Panc1 (cell line): ENCODE data around the gene DNAJC4. TPM values are rescaled to one million over a fixed set of nuclear protein-coding genes. Genes with fewer than 3 reads are reported as not detected.

ENCODE experiments used
- ATAC-seq: fragments of 200-7000 bp; cut with Tn5 transposase; 2 replicates; pipeline ENCODE4 v1.9.1; 2020; ENCODE audit warnings: mild to moderate bottlenecking, moderate library complexity
- BruUV-seq: library from RNA; stranded (reverse); fragments of 400-500 nt; replicated peaks from 2 replicates; lab custom pipeline; 2021; lab: Mats Ljungman, UMichigan
- CTCF ChIA-PET: fragments of 300-600 bp; sonication (Branson Sonifier 250); formaldehyde crosslinking; loops from one replicate; lab custom pipeline; 2022; ENCODE audit warnings: antibody characterized with exemption; lab: Charles Lee
- POLR2A ChIA-PET: fragments of 300-600 bp; sonication (Branson Sonifier 250); formaldehyde crosslinking; loops from one replicate; lab custom pipeline; 2022; ENCODE audit warnings: antibody characterized with exemption; lab: Charles Lee
- DNase-seq: peaks from one replicate; pipeline ENCODE4 v3.0.0-alpha.2; 2010; ENCODE audit warnings: low read depth, low spot score
- H3K27ac ChIP-seq: 2 replicates; pipeline ENCODE4 v1.5.1; 2011; ENCODE audit warnings: mild to moderate bottlenecking, low read length, inconsistent platforms
- H3K27me3 ChIP-seq: fragments of 200-500 bp; sonication (Bioruptor generic); 2 replicates; pipeline ENCODE4 v1.6.0; 2014; ENCODE audit warnings: low read length, inconsistent platforms; ENCODE audit not compliant: control insufficient read depth, insufficient read depth
- H3K36me3 ChIP-seq: fragments of 200-500 bp; sonication (Bioruptor generic); 2 replicates; pipeline ENCODE4 v1.5.1; 2014; ENCODE audit warnings: inconsistent platforms, mild to moderate bottlenecking, low read length, moderate library complexity; ENCODE audit not compliant: control insufficient read depth, insufficient read depth
- H3K4me1 ChIP-seq: 2 replicates; pipeline ENCODE4 v1.5.1; 2011; ENCODE audit warnings: inconsistent platforms, mild to moderate bottlenecking, low read length, moderate library complexity; ENCODE audit not compliant: control insufficient read depth, insufficient read depth
- H3K4me3 ChIP-seq, 2 experiments: 2 replicates each; pipeline ENCODE4 v1.5.1; 2011 to 2012; ENCODE audit warnings: low read depth in 2 of 2, low read length in 2 of 2, mild to moderate bottlenecking in 2 of 2, inconsistent platforms in 1 of 2, moderate library complexity in 1 of 2
- H3K9me3 ChIP-seq: fragments of 200-500 bp; sonication (Bioruptor generic); 2 replicates; pipeline ENCODE4 v1.5.1; 2014; ENCODE audit warnings: low read depth, mild to moderate bottlenecking, inconsistent platforms, low read length, moderate library complexity; ENCODE audit not compliant: control insufficient read depth, insufficient read depth
- CTCF ChIP-seq: fragments of 450-650 bp; IDR thresholded peaks from 2 replicates; pipeline ENCODE4 v1.5.1; 2017; ENCODE audit warnings: mild to moderate bottlenecking
- POLR2AphosphoS5 ChIP-seq: IDR thresholded peaks from 2 replicates; pipeline ENCODE4 v1.6.1; 2012; ENCODE audit warnings: mild to moderate bottlenecking, low read depth, low read length, moderate library complexity
- SIN3A ChIP-seq: IDR thresholded peaks from 2 replicates; pipeline ENCODE4 v1.6.1; 2012; ENCODE audit warnings: low read depth, mild to moderate bottlenecking, low read length, moderate library complexity, borderline replicate concordance; ENCODE audit not compliant: insufficient read depth
- TCF7L2 ChIP-seq: IDR thresholded peaks from 2 replicates; pipeline ENCODE4 v1.6.1; 2011; ENCODE audit warnings: mild to moderate bottlenecking, low read depth, low read length, inconsistent platforms
- in situ Hi-C: cut with HindIII; loops from 2 replicates; pipeline ENCODE4 v1.10.0; 2016; ENCODE audit warnings: low sequenced_read_pairs, low pct_unique_long_range_greater_than_20kb
- intact Hi-C: fragments of 100-400 bp; cut with micrococcal nuclease; formaldehyde crosslinking; loops from one replicate; pipeline ENCODE4 v1.10.0; 2022; ENCODE audit not compliant: unreplicated experiment
- total RNA-seq: library from RNA; stranded (reverse); gene quantifications from one replicate; pipeline ENCODE4 v1.2.1, GENCODE V29; 2021; ENCODE audit not compliant: unreplicated experiment
- TF ChIP-seq, protein P1 (sequence below), 2 experiments: IDR thresholded peaks; 2 replicates each; pipeline ENCODE4 v1.6.1; 2011 to 2012; ENCODE audit warnings: low read depth in 2 of 2, control low read depth in 1 of 2, low read length in 1 of 2, mild to moderate bottlenecking in 1 of 2, moderate library complexity in 1 of 2; ENCODE audit not compliant: insufficient read depth in 1 of 2

DNAJC4 gene
- total RNA-seq, 1 experiment from 2014 or later, result 41.0 TPM

GRCh38 chr11:64226507-64227051 is 3.8 kb upstream of the DNAJC4 start:
- BruUV-seq, result TSS peak; percentile 88
- ATAC-seq (peak; percentile 56), DNase-seq (no peak)
- intact Hi-C loops, result no loop called here
- Histone ChIP-seq H3K4me3 (peak overlapping the region; percentile 76 to 86), H3K27me3 (no peaks in the 10 kb centered on the region), H3K27ac (peak overlapping the region; percentile 90), H3K36me3 (peaks cover 2% of the 10 kb centered on the region), H3K9me3 (no peaks in the 10 kb centered on the region), H3K4me1 (peaks cover 23% of the 10 kb centered on the region)
- ChIA-PET CTCF (no interaction called here), POLR2A (interaction anchor here (0.6 kb wide), 2 partner anchors 48 to 64 kb away, joined by 4 to 5 read pairs; no protein-coding TSS in a partner anchor)
- no peak for TF ChIP-seq TCF7L2
- no peak; the same call in 1 of the 2 replicates for TF ChIP-seq SIN3A
- TF ChIP-seq CTCF, result no peak
- TF ChIP-seq POLR2AphosphoS5, result no peak
- TF ChIP-seq, protein P1, sequence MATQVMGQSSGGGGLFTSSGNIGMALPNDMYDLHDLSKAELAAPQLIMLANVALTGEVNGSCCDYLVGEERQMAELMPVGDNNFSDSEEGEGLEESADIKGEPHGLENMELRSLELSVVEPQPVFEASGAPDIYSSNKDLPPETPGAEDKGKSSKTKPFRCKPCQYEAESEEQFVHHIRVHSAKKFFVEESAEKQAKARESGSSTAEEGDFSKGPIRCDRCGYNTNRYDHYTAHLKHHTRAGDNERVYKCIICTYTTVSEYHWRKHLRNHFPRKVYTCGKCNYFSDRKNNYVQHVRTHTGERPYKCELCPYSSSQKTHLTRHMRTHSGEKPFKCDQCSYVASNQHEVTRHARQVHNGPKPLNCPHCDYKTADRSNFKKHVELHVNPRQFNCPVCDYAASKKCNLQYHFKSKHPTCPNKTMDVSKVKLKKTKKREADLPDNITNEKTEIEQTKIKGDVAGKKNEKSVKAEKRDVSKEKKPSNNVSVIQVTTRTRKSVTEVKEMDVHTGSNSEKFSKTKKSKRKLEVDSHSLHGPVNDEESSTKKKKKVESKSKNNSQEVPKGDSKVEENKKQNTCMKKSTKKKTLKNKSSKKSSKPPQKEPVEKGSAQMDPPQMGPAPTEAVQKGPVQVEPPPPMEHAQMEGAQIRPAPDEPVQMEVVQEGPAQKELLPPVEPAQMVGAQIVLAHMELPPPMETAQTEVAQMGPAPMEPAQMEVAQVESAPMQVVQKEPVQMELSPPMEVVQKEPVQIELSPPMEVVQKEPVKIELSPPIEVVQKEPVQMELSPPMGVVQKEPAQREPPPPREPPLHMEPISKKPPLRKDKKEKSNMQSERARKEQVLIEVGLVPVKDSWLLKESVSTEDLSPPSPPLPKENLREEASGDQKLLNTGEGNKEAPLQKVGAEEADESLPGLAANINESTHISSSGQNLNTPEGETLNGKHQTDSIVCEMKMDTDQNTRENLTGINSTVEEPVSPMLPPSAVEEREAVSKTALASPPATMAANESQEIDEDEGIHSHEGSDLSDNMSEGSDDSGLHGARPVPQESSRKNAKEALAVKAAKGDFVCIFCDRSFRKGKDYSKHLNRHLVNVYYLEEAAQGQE (IDR thresholded peaks at IDR 0.05; ENCODE audit: insufficient read depth in 1 of 2, low read depth in 2 of 2, low read length in 1 of 2), result no peak
- in situ Hi-C loops, result no loop called here

GRCh38 chr11:64227405-64227956 is 2.9 kb upstream of the DNAJC4 start:
- Histone ChIP-seq H3K9me3 (no peaks in the 10 kb centered on the region), H3K27me3 (no peaks in the 10 kb centered on the region), H3K27ac (peak overlapping the region; percentile 90), H3K4me3 (peak overlapping the region; percentile 76 to 86), H3K4me1 (peaks cover 32% of the 10 kb centered on the region), H3K36me3 (peaks cover 2% of the 10 kb centered on the region)
- no TSS peak for BruUV-seq
- ChIA-PET CTCF (interaction anchor here (0.6 kb wide), 1 partner anchor 23 kb away, joined by 5 read pairs; no protein-coding TSS in a partner anchor), POLR2A (interaction anchor here (0.6 to 0.8 kb wide), 2 partner anchors 14 to 47 kb away, joined by 4 to 9 read pairs; no protein-coding TSS in a partner anchor)
- in situ Hi-C loops (no loop called here), intact Hi-C loops (no loop called here)
- no peak for ATAC-seq
- TF ChIP-seq SIN3A, result no peak
- no peak for TF ChIP-seq TCF7L2
- TF ChIP-seq, protein P1 (IDR thresholded peaks at IDR 0.05; ENCODE audit: insufficient read depth in 1 of 2, low read depth in 2 of 2, low read length in 1 of 2), result no peak
- TF ChIP-seq POLR2AphosphoS5, result no peak
- no peak for TF ChIP-seq CTCF
- no peak for DNase-seq
